K562 (cell line): ENCODE measurements around the gene CD93. TPM values are rescaled to one million over a fixed set of nuclear protein-coding genes. Genes with fewer than 3 reads are reported as not detected.

Experiments used
- ARID2 ChIP-seq: fragments of 450-650 bp; IDR thresholded peaks from 2 replicates; pipeline ENCODE4 v1.6.1; 2017; ENCODE audit warnings: antibody characterized with exemption, mild to moderate bottlenecking
- CHD4 ChIP-seq: fragments of 200-600 bp; sonication (generic); IDR thresholded peaks from 3 replicates; pipeline ENCODE4 v1.6.1; 2012; ENCODE audit warnings: low read depth, mild to moderate bottlenecking, mixed read lengths, low read length, inconsistent platforms; ENCODE audit not compliant: insufficient read depth, insufficient replicate concordance, poor library complexity, severe bottlenecking
- ELK1 ChIP-seq: sonication (generic); formaldehyde crosslinking; IDR thresholded peaks from 2 replicates; pipeline ENCODE4 v1.8.1; 2022; ENCODE audit warnings: missing genetic modification reagents
- IRF9 ChIP-seq: fragments of 450-650 bp; IDR thresholded peaks from 2 replicates; pipeline ENCODE4 v1.6.1; 2016; ENCODE audit warnings: missing biosample characterization, missing genetic modification characterization
- KDM2B ChIP-seq: fragments of 250-450 bp; sonication (Bioruptor Pico); IDR thresholded peaks from 2 replicates; pipeline ENCODE4 v1.8.0; 2021; ENCODE audit warnings: mild to moderate bottlenecking, moderate library complexity
- POLR2AphosphoS2 ChIP-seq: IDR thresholded peaks from 2 replicates; pipeline ENCODE4 v1.6.1; 2012; ENCODE audit warnings: low read length, improper control_type of control experiment
- RBM34 ChIP-seq: fragments of 200-400 bp; formaldehyde crosslinking; IDR thresholded peaks from 2 replicates; pipeline ENCODE4 v1.6.1; 2018; ENCODE audit warnings: low read length, borderline replicate concordance; ENCODE audit not compliant: insufficient read depth
- SMAD1 ChIP-seq: fragments of 150-350 bp; IDR thresholded peaks from 2 replicates; pipeline ENCODE4 v1.6.1; 2014; ENCODE audit warnings: low read length, low read depth; ENCODE audit not compliant: partially characterized antibody
- SP1 ChIP-seq: sonication (generic); formaldehyde crosslinking; IDR thresholded peaks from 2 replicates; pipeline ENCODE4 v1.8.1; 2022; ENCODE audit warnings: mild to moderate bottlenecking, missing genetic modification reagents
- TCFL5 ChIP-seq: fragments of 250-450 bp; sonication (Bioruptor Pico); conservative IDR thresholded peaks from 2 replicates; pipeline ENCODE4 v1.6.1; 2021; ENCODE audit warnings: mild to moderate bottlenecking, moderate library complexity, matching md5 sums
- ZNF121 ChIP-seq: sonication (generic); formaldehyde crosslinking; conservative IDR thresholded peaks from 2 replicates; pipeline ENCODE4 v1.8.0; 2022; ENCODE audit warnings: missing genetic modification reagents
- ZNF347 ChIP-seq: fragments of 450-650 bp; formaldehyde crosslinking; IDR thresholded peaks from 2 replicates; pipeline ENCODE4 v1.4.0; 2020; ENCODE audit warnings: low read depth, mild to moderate bottlenecking, moderate library complexity
- ZNF644 ChIP-seq: fragments of 200-800 bp; sonication (Bioruptor generic); IDR thresholded peaks from 2 replicates; pipeline ENCODE4 v1.6.1; 2016; ENCODE audit warnings: low read depth, missing genetic modification characterization, missing compliant biosample characterization
- polyA plus RNA-seq, 8 experiments: library from polyadenylated mRNA; depleted of rRNA in 4 of 8; stranded (reverse) in 5 of 8; unstranded in 3 of 8; fragments of >200 nt; fragmentation: Nextera tagmentation in 2 of 8; fragmentation: Illumina TruSeq in 1 of 8; extraction: Ambion mirVana in 2 of 8; extraction: Trizol in 1 of 8; gene quantifications; 2 replicates each; pipeline versions ENCODE4 v1.2.1 to v1.2.3, GENCODE V29; 2011 to 2014; ENCODE audit warnings: inconsistent platforms in 1 of 8, missing spikeins in 1 of 8
- total RNA-seq, 7 experiments: library from RNA; depleted of rRNA in 6 of 7; stranded (reverse); fragments of >200 nt in 6 of 7; fragmentation: Illumina TruSeq in 2 of 7; extraction: Trizol in 2 of 7; gene quantifications; 2 replicates each; pipeline versions ENCODE4 v1.2.1 to v1.2.3, GENCODE V29; 2011 to 2021; ENCODE audit warnings: low replicate concordance in 1 of 7
- TF ChIP-seq, protein P1 (sequence below): fragments of 450-650 bp; IDR thresholded peaks from 2 replicates; pipeline ENCODE4 v1.6.1; 2016; ENCODE audit warnings: low read depth
- TF ChIP-seq, protein P2 (sequence below): sonication (generic); formaldehyde crosslinking; IDR thresholded peaks from 2 replicates; pipeline ENCODE4 v1.9.0; 2022; ENCODE audit warnings: mild to moderate bottlenecking, missing genetic modification reagents

The CD93 gene
- total and polyA plus RNA-seq, 9 of the 15 experiments (the other 6 are each of a cell fraction or from before 2014, with no cell fraction given), result 0.03 to 0.20 (median 0.05) TPM

DNA sequence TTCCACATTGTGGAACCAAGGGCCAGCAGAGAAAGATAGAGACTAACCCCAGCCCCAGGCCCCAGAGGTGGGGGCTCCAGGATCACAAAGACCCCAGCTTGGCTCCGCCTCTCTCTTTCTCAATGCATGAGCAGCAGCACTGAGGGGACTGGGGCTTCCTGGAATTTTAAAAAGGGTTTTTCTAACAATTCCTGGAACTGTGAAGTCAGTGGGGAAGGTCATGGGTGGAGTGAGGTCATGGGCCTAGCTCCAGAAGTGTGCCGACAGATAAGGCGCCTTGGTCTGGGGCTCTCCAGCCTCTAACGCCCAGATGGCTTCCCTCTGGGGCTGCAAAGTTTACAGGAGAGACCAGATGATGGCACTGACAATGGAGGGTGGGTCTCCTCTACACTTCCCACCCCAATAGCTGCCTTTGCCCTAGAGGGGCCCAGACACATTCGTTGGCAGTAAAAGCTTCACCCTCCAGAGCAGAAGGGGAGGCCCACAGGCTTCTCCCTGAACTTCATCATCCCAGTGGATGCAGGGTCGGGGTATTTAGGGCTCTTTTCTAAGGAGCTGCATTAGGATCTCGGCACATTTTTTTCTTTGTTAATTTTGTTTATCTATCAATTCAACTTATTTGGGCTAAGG is 46.9 kb upstream of the CD93 start (continued):
- TF ChIP-seq, protein P1, sequence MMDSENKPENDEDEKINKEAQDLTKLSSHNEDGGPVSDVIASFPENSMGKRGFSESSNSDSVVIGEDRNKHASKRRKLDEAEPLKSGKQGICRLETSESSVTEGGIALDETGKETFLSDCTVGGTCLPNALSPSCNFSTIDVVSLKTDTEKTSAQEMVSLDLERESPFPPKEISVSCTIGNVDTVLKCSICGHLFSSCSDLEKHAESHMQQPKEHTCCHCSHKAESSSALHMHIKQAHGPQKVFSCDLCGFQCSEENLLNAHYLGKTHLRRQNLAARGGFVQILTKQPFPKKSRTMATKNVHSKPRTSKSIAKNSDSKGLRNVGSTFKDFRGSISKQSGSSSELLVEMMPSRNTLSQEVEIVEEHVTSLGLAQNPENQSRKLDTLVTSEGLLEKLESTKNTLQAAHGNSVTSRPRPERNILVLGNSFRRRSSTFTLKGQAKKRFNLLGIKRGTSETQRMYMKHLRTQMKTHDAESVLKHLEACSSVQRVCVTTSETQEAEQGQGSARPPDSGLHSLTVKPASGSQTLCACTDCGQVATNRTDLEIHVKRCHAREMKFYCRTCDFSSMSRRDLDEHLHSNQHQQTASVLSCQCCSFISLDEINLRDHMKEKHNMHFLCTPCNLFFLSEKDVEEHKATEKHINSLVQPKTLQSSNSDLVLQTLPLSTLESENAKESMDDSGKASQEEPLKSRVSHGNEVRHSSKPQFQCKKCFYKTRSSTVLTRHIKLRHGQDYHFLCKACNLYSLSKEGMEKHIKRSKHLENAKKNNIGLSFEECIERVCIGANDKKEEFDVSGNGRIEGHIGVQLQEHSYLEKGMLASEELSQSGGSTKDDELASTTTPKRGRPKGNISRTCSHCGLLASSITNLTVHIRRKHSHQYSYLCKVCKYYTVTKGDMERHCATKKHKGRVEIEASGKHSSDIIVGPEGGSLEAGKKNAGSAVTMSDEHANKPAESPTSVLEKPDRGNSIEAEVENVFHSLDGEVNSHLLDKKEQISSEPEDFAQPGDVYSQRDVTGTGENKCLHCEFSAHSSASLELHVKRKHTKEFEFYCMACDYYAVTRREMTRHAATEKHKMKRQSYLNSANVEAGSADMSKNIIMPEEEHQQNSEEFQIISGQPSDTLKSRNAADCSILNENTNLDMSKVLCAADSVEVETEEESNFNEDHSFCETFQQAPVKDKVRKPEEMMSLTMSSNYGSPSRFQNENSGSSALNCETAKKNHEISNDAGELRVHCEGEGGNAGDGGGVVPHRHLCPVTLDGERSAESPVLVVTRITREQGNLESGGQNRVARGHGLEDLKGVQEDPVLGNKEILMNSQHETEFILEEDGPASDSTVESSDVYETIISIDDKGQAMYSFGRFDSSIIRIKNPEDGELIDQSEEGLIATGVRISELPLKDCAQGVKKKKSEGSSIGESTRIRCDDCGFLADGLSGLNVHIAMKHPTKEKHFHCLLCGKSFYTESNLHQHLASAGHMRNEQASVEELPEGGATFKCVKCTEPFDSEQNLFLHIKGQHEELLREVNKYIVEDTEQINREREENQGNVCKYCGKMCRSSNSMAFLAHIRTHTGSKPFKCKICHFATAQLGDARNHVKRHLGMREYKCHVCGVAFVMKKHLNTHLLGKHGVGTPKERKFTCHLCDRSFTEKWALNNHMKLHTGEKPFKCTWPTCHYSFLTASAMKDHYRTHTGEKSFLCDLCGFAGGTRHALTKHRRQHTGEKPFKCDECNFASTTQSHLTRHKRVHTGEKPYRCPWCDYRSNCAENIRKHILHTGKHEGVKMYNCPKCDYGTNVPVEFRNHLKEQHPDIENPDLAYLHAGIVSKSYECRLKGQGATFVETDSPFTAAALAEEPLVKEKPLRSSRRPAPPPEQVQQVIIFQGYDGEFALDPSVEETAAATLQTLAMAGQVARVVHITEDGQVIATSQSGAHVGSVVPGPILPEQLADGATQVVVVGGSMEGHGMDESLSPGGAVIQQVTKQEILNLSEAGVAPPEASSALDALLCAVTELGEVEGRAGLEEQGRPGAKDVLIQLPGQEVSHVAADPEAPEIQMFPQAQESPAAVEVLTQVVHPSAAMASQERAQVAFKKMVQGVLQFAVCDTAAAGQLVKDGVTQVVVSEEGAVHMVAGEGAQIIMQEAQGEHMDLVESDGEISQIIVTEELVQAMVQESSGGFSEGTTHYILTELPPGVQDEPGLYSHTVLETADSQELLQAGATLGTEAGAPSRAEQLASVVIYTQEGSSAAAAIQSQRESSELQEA, result no peak
- no peak; the same call in 1 of the 2 replicates for TF ChIP-seq ZNF644 (tag)
- TF ChIP-seq SP1 (CRISPR knock-in tag), result no peak
- TF ChIP-seq KDM2B, result no peak
- TF ChIP-seq SMAD1, result no peak
- no peak for TF ChIP-seq ARID2
- TF ChIP-seq ZNF347 (CRISPR knock-in tag), result no peak
- no peak for TF ChIP-seq ELK1
- TF ChIP-seq IRF9, result no peak
- no peak for TF ChIP-seq TCFL5 (CRISPR knock-in tag)
- no peak for TF ChIP-seq ZNF121 (CRISPR knock-in tag)
- no peak for TF ChIP-seq RBM34
- TF ChIP-seq, protein P2, sequence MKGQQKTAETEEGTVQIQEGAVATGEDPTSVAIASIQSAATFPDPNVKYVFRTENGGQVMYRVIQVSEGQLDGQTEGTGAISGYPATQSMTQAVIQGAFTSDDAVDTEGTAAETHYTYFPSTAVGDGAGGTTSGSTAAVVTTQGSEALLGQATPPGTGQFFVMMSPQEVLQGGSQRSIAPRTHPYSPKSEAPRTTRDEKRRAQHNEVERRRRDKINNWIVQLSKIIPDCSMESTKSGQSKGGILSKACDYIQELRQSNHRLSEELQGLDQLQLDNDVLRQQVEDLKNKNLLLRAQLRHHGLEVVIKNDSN, result no peak
- no peak for TF ChIP-seq CHD4
- no peak for TF ChIP-seq POLR2AphosphoS2
